GM19455 (cell line): Measurements from ENCODE around the gene RIPK3.

Experiments used
- ATAC-seq: cut with Tn5 transposase; IDR thresholded peaks from one replicate; pipeline ENCODE4 v1.9.1; 2021; ENCODE audit not compliant: unreplicated experiment

RIPK3 gene

DNA sequence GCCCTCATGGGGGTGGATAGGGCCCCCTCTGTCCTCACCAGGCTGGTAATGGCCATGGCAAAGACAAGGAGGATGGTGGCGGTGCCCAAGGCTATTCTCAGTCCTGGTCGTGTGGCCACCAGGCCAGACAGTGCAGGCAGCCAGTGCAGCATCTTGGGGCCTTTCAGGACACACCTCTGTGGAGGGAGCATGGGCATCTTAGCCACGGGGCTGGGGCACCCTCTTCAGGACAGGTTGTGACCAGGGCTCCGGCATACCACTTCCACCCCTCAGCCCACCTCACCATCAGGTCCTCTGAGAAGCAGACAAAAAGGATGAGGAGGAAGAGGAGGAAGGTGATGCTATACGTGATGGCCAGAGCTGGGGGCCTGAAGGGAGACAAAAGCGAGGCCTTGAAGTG, 15.8 kb downstream of the RIPK3 start:
- ATAC-seq = no peak

DNA sequence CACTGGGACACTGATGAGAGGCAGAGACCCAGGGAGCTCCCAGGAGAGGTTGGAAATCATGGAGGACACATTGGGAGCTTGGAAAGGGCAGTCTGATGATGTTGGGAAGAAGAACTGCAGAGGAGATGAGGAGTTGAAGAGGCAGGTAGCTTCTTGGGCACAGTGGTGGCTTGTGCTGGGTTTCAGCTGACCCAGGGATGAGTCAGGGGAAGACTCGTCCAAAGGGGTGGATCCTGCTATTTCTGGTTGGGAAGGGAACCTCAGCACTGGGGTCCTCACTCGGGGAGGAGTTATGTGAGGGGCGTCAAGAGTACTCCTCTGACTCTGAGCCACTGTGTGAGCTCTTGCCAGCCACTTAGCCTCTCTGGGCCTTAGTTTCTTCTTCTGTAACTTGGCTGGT, 16.4 kb downstream of the RIPK3 start:
- ATAC-seq = no peak

DNA sequence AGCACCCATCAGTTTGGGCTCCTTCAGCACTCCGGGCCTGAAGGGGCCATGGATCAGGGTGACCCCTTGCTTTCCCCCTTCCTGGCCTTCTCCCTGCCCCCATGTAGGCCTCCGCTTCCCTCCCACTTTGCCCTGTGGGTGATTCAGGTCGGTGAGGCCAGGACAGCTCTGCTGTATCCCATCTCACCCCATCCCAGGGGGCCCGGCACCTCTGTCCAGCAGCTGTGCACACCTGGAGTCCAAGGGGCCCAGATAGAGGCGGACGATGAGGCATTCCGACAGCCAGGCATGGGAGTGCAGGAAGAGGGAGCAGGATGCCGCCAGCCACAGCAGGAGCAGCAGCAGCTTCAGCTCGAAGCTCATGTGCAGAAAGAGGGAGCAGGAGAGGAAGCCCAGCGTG, 17.1 kb downstream of the RIPK3 start:
- no peak for ATAC-seq

DNA sequence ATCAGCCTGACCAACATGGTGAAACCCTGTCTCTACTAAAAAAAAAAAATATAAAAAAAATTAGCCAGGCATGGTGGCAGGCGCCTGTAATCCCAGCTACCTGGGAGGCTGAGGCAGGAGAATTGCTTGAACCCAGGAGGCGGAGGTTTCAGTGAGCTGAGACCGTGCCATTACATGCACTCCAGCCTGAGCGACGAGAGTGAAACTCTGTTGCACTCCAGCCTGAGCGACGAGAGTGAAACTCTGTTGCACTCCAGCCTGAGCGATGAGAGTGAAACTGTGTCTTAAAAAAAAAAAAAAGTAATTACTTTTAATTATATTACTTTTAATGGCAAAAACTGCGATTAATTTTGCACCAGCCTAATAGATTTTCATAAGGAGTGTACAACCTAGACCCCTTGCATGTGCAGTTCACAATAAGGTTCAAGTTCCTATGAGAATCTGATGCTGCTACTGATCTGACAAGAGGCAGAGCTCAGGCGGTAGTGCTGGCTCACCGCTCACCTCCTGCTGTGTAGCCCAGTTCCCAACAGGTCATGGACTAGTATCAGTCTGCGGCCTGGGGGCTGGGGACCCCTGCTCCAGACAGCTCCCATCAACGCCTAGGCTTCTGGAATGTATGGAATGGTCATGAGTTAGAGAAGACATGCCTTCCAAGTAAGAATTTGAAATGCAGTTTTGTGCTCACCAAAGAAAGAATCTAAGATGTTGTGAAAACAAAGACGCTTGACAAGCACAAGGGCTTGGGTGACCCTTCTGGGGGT, 18.4 kb downstream of the RIPK3 start:
- no peak for ATAC-seq

DNA sequence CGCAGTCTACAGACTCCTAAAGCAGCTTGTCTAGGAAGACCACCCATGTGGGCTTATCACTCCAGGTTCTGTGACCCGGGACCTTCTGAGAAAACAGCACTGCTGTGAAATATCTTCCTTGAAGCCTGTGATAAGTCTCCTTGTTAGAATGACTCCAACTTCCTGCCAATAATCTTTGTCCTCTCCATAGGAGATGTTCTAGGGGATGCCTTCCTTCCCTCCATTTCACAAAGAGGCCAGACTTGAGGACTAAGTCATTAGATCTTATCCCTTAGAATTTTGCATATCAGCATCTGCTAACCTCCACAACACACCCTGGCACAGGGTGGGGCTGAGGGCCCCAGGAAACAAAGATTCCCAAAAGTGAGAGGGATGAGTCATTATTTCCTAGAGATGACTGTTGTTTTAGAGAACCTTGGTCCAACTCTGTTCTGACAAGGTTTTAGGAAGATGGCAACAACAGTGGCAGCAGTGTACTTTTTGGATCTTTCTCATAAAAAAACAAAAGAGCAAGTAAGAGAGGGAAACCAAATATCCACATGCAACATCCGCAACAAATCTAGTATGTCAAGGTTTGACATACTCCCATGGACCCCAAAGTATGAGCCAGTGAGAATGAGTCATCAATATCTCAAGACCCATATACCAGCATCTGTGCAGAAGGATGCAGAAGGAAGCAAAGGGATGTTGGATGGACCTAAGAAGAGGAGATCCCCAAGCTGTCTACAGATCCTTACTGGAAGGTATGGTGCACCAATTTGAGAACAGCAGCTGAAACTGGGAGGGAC, 22.5 kb downstream of the RIPK3 start:
- ATAC-seq = no peak

DNA sequence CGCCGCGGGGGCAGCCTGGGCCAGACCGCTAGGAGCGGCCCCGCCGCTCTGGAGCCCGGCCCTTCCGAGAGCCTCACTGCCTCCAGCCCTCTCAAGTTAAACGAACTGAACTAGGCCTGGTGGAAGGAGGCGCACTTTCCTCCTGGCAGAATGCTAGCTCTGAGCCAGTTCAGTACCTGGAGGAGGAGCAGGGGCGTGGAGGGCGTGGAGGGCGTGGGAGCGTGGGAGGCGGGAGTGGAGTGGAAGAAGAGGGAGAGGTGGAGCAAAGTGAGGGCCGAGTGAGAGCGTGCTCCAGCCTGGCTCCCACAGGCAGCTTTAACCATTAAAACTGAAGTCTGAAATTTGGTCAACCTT, 23.2 kb downstream of the RIPK3 start:
- ATAC-seq = no peak

DNA sequence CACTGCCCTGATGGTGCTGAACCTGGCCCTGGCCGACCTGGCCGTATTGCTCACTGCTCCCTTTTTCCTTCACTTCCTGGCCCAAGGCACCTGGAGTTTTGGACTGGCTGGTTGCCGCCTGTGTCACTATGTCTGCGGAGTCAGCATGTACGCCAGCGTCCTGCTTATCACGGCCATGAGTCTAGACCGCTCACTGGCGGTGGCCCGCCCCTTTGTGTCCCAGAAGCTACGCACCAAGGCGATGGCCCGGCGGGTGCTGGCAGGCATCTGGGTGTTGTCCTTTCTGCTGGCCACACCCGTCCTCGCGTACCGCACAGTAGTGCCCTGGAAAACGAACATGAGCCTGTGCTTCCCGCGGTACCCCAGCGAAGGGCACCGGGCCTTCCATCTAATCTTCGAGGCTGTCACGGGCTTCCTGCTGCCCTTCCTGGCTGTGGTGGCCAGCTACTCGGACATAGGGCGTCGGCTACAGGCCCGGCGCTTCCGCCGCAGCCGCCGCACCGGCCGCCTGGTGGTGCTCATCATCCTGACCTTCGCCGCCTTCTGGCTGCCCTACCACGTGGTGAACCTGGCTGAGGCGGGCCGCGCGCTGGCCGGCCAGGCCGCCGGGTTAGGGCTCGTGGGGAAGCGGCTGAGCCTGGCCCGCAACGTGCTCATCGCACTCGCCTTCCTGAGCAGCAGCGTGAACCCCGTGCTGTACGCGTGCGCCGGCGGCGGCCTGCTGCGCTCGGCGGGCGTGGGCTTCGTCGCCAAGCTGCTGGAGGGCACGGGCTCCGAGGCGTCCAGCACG, 23.8 kb downstream of the RIPK3 start:
- no peak for ATAC-seq

DNA sequence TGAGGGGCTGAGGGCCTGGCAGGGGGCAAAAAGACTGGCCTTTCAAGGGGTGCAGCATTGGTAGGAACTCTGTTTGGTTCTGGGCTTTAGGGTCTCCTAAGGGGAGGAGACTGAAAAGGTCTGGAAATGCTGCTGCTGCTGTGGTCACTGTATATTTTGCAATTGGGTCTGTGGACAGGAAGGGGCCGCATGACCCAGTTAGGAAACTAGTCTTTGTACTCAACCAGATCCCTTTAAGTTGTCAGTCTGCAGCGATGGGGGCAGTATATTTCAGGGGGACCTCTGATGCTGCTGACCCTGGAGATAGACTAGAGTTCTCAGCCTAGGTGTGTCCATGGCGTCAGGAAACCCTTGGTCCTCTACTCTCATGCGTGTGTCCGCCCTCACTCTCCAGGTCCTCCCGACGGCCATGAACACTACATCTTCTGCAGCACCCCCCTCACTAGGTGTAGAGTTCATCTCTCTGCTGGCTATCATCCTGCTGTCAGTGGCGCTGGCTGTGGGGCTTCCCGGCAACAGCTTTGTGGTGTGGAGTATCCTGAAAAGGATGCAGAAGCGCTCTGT, 24.5 kb downstream of the RIPK3 start:
- ATAC-seq = no peak

DNA sequence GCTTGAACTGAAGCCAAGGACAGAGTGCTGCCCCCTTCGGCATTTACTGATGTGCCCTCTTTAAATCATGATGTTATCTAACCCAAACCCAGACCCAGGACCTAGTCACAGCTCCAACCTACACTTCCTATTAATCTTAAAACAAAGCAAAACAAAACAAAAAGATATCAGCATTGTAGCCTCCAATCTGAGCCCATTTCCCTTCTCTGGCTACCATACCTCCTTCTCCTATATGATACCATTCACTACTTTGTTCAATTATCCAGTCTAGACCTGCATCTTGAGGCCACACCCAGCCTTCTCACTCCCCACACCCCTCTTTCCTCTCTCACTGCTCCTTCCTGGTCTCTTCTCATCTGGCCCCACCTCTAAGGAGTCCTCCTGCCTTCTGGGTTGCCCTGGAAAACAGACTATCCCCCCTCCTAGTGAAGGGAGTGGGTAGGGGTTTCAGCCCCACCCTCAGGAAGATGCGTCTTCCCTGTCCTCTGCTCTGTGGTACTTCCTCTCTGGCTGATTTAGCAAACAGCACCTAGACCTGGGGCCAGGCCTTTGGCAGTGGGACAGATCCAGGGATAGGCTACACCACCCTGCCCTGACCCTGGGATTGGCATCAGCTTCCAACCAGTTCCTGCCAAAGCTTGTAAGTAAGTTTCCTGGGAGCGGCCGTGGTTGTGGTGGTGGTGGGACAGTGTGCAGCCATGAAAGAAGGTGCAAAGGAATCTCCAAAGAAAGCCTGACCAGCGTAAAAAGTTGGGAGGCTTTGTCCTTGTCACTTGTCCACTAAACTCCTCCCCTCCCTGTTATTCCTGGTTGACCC, 25.2 kb downstream of the RIPK3 start:
- ATAC-seq = no peak

DNA sequence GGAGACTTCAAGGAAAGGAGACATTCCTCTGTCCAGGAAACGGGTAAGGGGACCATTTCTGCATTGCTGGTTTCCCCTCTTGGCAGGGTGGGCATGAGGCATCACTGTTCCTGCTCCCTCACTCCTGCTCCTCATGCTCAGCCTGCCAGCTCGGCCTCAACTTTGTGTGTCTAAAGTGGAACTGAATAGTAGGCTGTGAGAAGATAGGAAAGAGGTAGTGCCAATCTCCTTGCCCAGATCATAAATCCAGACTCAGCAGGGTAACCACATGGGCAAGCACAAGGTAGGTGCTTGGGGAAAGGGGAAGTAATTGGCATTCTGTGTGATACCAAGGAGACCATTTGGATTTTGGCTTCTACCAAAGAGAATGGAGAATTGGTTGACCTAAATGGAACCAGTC, 25.9 kb downstream of the RIPK3 start:
- ATAC-seq = no peak

DNA sequence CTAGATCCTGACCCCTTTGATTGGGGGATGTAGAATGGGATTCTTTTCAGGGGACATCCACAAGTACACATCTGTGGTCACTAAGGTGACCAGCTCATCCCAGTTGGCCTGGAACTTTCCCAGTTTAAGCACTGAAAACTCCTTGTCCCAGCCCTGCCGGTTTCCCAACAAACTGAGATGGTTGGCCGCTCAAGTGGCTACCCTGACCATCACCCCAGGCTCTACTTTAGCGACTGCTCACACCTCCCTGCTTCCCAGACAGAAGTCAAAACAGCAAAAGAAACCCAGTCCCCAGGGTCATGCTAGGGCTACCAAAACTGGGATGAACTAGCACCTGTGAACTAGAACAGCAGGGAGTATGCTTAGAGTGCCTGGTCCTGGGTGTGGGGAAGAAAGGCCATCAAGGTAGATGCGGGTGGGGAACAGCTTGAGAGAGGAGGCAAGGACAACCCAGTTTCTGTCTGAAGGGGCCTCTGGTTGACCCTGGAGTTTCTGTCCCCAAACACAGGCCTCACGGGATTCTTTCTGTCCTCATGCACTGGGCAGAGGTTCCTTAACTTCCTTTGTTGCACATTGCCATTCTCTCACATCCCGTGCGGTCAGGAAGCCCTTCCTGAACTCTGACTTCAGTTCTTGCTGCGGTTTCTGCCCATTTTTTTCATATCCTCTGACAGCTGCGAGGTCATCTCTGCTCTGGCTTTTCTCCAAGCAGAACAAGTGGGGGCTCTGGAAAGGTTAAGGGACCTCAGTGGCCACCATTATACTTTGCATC, 26.9 kb downstream of the RIPK3 start:
- ATAC-seq = no peak

DNA sequence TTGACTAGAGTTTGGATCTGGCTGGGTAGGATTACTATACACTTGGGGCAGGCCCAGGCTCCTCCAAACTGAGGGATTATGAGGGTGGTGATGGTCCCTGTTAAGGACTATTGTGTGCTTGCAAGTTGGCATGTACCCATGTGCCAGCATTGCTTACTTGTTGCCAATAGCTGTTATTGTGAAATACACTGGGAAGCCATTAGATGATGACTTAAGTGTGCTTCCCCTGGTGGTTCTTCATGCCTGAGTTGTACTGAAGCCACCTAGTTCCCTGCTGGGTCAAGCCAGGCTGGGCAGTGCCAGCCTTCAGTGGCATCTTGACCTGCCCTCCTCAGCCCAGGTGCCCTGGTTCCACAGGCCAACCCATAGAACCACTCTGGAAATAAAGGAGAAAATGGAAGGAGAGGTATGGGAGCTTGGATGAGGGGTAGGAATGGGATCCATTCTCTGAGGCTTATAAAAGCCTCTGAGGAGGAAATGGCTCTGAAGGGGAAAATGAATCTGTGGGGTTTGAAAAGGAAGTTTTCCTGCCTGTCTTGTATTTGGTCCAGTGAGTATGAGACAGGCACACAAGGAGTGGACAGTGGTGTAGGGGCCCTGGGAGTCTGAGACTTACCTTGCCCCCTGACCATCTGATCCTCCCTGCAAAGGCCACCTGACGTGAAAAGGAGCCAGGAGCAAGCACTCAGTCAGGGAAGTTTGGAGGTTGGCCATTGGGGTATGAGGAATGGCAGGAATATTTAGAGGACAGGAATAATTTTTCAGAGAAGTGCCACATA, 27.8 kb downstream of the RIPK3 start:
- no peak for ATAC-seq

DNA sequence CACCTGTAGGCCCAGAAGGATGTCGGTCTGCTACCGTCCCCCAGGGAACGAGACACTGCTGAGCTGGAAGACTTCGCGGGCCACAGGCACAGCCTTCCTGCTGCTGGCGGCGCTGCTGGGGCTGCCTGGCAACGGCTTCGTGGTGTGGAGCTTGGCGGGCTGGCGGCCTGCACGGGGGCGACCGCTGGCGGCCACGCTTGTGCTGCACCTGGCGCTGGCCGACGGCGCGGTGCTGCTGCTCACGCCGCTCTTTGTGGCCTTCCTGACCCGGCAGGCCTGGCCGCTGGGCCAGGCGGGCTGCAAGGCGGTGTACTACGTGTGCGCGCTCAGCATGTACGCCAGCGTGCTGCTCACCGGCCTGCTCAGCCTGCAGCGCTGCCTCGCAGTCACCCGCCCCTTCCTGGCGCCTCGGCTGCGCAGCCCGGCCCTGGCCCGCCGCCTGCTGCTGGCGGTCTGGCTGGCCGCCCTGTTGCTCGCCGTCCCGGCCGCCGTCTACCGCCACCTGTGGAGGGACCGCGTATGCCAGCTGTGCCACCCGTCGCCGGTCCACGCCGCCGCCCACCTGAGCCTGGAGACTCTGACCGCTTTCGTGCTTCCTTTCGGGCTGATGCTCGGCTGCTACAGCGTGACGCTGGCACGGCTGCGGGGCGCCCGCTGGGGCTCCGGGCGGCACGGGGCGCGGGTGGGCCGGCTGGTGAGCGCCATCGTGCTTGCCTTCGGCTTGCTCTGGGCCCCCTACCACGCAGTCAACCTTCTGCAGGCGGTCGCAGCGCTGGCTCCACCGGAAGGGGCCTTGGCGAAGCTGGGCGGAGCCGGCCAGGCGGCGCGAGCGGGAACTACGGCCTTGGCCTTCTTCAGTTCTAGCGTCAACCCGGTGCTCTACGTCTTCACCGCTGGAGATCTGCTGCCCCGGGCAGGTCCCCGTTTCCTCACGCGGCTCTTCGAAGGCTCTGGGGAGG, 28.9 kb downstream of the RIPK3 start, which contains the start of gene LTB4R:
LTB4R (plus strand) TSS at position 857 of the 959 bp plus-strand sequence. CDS start 4,150 bp downstream, outside the sequence.
- peak; percentile 56 for ATAC-seq

DNA sequence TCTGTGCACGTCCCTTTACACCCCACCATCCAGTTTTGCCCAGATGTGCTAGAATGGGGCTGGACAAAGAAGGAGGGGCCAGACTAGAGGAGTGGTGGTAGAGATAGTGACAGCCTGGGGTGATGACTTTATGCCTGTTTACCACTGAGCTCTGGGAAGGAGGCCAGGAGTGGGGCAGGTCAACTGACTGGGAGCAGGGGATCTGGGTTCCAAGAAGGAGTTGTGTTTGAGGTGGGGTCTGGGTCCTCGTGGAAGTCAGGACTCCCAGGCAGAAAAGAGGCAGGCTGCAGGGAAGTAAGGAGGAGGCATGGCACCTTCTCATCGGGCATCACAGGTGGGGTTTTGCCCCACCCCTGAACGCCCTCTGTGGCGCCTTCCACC, 29.5 kb downstream of the RIPK3 start:
- ATAC-seq = no peak

DNA sequence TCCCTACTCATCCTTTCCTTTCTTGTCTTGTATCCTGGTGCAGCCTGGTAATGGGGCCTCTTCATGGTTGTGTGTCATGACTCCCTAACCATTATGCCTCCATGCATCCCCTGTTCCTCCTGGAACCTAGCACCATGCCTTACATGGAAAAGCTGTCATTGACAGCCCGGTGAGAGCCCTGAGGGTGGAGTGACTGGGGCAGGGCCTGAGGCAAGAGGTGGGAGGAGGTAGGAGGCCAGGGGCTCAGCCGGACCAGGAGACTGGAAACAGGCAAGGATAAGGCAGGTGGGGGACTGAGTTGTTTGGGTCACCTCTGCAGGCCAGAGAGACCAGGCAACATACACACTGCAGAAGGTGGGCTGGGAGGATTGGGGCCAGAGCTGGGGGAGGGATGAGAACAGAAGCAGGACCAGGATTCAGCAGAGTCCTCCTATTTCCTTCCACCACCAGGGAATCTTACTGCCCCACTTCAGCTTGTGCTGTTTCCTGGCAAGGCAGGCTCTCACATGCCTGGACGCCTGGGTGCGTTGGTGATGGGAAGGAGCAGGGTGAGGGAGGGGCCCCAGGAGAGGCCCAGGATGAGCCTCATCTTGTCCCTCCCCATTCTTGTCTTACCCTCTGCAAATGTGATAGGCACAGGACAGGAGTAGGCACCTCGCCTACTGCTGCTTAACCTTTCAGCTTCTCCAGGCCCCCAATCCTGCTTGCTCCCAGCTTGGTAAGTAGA, 30.1 kb downstream of the RIPK3 start, which contains the start of gene LTB4R2:
LTB4R2 (plus strand) TSS at position 603 of the 727 bp plus-strand sequence. CDS start 525 bp downstream, outside the sequence.
- ATAC-seq = no peak

DNA sequence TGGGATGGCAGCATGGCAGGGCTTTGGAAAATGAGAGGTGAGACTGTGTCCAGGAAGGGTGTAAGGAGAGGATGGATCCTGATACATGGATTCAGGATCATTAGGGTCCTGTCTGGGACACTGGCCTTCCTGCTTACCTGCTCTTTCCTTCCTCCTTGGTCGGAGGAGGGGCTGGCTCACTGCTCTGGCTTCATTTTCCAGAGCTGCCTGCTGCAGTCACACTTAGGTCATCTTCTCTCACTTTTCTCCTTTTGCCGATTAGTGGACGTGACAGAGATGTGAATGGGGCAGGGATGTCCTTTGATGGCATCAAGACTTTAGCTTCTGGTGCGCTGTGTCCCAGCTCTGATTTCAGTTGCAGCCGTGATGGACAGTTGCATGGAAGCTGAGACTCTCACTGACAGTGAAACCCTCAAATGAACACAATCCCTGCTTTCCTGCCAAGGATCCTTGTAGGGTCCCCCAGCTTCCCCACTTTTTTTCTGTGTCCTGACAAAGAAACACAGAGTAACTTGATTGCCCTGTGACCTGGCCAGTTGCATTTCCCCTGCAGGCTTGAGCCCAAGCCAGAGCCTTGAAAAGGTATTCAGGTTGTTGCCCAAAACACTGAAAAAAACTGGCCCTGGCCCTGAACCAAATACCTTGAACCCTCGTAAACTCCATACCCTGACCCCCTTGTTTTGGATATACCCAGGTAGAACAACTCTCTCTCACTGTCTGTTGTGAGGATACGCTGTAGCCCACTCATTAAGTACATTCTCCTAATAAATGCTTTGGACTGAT, 31.3 kb downstream of the RIPK3 start:
- ATAC-seq = no peak
